Neuron (in vitro differentiated cells): ENCODE data around the gene SEC24D.

Source experiments
- H2AFZ ChIP-seq: one replicate; pipeline ENCODE4 v1.6.1; 2013; ENCODE audit warnings: low read depth, mild to moderate bottlenecking, inconsistent platforms, low read length, moderate library complexity
- H3K27me3 ChIP-seq: one replicate; pipeline ENCODE4 v1.6.1; 2013; ENCODE audit warnings: low read length; ENCODE audit not compliant: insufficient read depth
- H3K36me3 ChIP-seq: one replicate; pipeline ENCODE4 v1.6.1; 2013; ENCODE audit warnings: low read length; ENCODE audit not compliant: insufficient read depth
- H3K4me1 ChIP-seq: one replicate; pipeline ENCODE4 v1.6.1; 2013; ENCODE audit warnings: low read length; ENCODE audit not compliant: insufficient read depth
- H3K4me3 ChIP-seq: 2 replicates; pipeline ENCODE4 v1.5.1; 2013; ENCODE audit warnings: mild to moderate bottlenecking, low read length, moderate library complexity
- H3K9me3 ChIP-seq: one replicate; pipeline ENCODE4 v1.6.1; 2013; ENCODE audit warnings: low read length

Gene SEC24D

DNA sequence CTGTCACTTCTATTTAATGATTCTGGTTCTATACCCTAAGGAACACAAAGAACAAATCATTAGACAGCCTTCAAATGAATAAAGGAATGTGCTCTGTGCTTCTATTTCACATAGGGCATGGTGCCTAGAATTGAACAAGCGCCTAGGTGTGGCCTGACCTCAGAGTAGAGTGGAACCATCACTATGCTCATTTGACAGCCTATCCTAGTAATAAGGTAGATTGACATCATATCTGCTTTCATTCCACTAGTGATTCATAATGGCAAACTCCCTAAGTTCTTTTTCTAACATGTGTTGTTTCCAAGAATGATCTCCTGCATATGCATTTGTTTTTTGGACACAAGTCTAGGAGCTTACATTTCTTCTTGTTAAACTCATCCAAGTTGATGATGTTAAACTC, 114.2 kb downstream of the SEC24D start:
- H2AFZ ChIP-seq = no peak overlapping the region
- no peak overlapping the region for H3K4me3 ChIP-seq
- no peaks in the 10 kb centered on the region for H3K9me3 ChIP-seq
- H3K4me1 ChIP-seq = peaks cover 2% of the 10 kb centered on the region
- H3K27me3 ChIP-seq = no peaks in the 10 kb centered on the region
- no peaks in the 10 kb centered on the region for H3K36me3 ChIP-seq

DNA sequence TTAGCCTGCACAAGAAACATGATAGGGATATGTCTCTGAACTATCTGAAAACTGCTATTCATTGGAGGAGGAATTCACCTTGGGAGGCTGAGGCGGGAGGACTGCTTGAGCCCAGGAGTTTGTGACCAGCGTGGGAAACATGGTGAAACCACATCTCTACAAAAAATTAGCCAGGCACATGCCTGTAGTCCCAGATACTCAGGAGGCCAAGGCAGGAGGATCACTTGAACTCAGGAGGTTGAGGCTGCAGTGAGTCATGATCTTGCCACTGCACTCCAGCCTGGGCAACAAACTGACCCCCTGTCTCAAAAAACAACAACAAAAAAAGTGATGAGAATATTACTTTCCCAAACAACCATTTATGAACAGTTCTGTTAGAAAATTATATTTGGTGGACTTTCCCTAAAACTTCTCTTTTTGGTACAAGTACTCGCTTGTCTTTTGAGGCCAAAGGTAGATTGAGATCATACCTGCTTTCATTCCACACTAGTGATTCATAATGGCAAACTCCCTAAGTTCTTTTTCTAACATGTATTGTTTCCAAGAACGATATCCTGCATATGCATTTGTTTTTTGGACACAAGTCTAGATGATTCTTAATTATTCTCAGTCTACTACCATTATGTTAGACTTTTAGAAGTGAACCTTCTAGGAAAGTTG, 117.3 kb downstream of the SEC24D start:
- Histone ChIP-seq H3K9me3 (no peaks in the 10 kb centered on the region), H2AFZ (no peak overlapping the region), H3K4me1 (peaks cover 2% of the 10 kb centered on the region), H3K4me3 (no peak overlapping the region), H3K27me3 (no peaks in the 10 kb centered on the region), H3K36me3 (peaks cover 3% of the 10 kb centered on the region)

- H3K36me3 ChIP-seq = peaks cover 15% of the 10 kb centered on the region
- H2AFZ ChIP-seq = no peak overlapping the region
- H3K4me3 ChIP-seq = no peak overlapping the region
- no peaks in the 10 kb centered on the region for H3K9me3 ChIP-seq
- H3K4me1 ChIP-seq = no peaks in the 10 kb centered on the region
- no peaks in the 10 kb centered on the region for H3K27me3 ChIP-seq
These were observed 119.6 kb downstream of the SEC24D start for GRCh38 chr4:118716304-118716703.

DNA sequence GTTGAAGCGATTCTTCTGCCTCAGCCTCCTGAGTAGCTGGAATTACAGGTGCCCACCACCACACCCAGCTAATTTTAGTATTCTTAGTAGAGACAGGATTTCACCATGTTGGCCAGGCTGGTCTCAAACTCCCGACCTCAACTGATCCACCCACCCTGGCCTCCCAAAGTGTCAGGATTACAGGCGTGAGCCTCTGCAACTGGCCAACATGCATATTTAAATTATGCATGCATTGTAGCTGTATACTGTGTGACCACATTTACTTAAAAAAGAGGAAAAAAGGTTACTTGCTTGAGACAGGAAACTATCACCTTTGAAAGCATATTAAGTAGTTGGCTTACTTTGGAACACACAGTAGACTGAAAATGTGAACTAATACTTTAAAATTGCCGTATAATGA, 121.2 kb downstream of the SEC24D start:
- no peaks in the 10 kb centered on the region for H3K4me1 ChIP-seq
- no peaks in the 10 kb centered on the region for H3K27me3 ChIP-seq
- H3K4me3 ChIP-seq = no peak overlapping the region
- no peak overlapping the region for H2AFZ ChIP-seq
- H3K36me3 ChIP-seq = peaks cover 31% of the 10 kb centered on the region
- H3K9me3 ChIP-seq = no peaks in the 10 kb centered on the region

- Histone ChIP-seq H3K27me3 (no peaks in the 10 kb centered on the region), H3K4me3 (no peak overlapping the region), H3K9me3 (no peaks in the 10 kb centered on the region), H2AFZ (no peak overlapping the region), H3K36me3 (peaks cover 47% of the 10 kb centered on the region), H3K4me1 (no peaks in the 10 kb centered on the region)
These were observed 123.1 kb downstream of the SEC24D start for GRCh38 chr4:118712872-118713271.

DNA sequence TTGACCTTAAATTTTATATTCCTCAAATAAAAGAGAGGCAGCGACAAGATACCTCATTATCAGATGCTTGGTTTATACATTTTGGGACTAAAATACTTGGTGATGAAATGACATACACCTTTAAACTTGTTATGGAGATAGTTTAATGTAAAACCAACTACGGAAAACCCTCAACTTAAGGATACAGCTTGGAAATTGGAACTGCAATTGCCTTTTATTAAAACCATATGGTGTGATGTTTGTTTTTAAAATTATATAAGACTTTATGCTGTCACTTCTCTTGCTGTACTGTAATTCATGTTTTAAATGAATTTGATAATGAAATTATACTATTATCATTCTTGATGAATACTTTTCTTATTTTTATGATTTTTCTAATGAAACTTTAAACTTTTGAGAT, 124.9 kb downstream of the SEC24D start:
- Histone ChIP-seq H3K9me3 (no peaks in the 10 kb centered on the region), H3K36me3 (peaks cover 56% of the 10 kb centered on the region), H2AFZ (no peak overlapping the region), H3K4me1 (no peaks in the 10 kb centered on the region), H3K27me3 (no peaks in the 10 kb centered on the region), H3K4me3 (no peak overlapping the region)

DNA sequence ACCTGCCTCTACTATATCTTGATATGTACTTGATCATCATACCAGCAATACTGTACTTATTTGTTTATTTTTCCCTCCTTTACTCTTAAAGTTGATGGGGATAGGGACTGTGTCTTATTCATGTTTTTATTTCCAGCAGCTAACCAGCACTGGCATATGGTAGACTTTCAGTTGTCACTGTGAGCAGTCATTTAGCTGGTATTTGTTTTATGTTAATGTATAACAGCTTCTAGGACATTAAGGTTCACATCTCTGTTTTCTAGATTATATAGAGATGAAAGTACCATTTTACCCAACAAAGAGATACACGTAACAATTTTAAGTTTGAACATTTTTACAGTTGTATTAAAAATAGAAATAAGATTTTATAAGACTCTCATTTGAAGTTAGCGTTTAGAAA, 132.8 kb downstream of the SEC24D start:
- Histone ChIP-seq H3K4me1 (no peaks in the 10 kb centered on the region), H3K27me3 (no peaks in the 10 kb centered on the region), H3K4me3 (no peak overlapping the region), H3K9me3 (no peaks in the 10 kb centered on the region), H2AFZ (no peak overlapping the region), H3K36me3 (peaks cover 78% of the 10 kb centered on the region)

GRCh38 chr4:118684873-118685811, 150.8 kb downstream of the SEC24D start, which contains the start of gene METTL14:
Gene METTL14 (plus strand): TSS chr4:118685392. CDS start chr4:118685535, 143 bp downstream.
- H3K4me1 ChIP-seq = peaks cover 14% of the 10 kb centered on the region
- no peaks in the 10 kb centered on the region for H3K27me3 ChIP-seq
- H2AFZ ChIP-seq = peak within 1 kb of the TSS; percentile 83
- H3K4me3 ChIP-seq = peak within 1 kb of the TSS; percentile 87
- no peaks in the 10 kb centered on the region for H3K9me3 ChIP-seq
- peaks cover 19% of the 10 kb centered on the region for H3K36me3 ChIP-seq

DNA sequence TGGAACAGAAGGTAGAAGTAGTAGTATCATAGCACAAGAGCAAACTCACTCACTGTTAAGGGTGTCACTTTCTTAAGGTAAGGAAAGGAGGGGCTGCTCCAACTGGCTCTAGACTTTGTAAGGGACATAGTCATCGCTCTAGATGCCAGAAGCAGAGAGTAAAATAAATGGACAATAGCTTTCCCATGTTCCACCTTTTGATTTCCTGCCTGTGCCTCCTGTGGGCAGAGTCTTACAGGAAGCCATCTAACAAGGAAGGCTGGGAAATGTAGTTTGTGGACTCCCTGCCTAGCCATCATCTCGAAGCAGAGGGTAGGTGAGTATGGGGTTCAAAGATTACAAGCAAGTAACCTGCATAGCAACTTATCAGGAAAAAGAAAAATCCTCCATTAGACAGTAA, 152.4 kb downstream of the SEC24D start:
- H3K9me3 ChIP-seq = no peaks in the 10 kb centered on the region
- no peaks in the 10 kb centered on the region for H3K27me3 ChIP-seq
- peak overlapping the region; percentile 23 for H3K4me3 ChIP-seq
- H3K36me3 ChIP-seq = peaks cover 8% of the 10 kb centered on the region
- peak overlapping the region; percentile 82 for H2AFZ ChIP-seq
- H3K4me1 ChIP-seq = peaks cover 14% of the 10 kb centered on the region

GRCh38 chr4:118682928-118683327, 153.0 kb downstream of the SEC24D start:
- Histone ChIP-seq H3K4me3 (no peak overlapping the region), H2AFZ (peak overlapping the region; percentile 82), H3K36me3 (peaks cover 4% of the 10 kb centered on the region), H3K9me3 (no peaks in the 10 kb centered on the region), H3K27me3 (no peaks in the 10 kb centered on the region), H3K4me1 (peaks cover 14% of the 10 kb centered on the region)

- Histone ChIP-seq H3K9me3 (no peaks in the 10 kb centered on the region), H3K27me3 (no peaks in the 10 kb centered on the region), H2AFZ (no peak overlapping the region), H3K36me3 (no peaks in the 10 kb centered on the region), H3K4me1 (no peaks in the 10 kb centered on the region), H3K4me3 (no peak overlapping the region)
These were observed 155.1 kb downstream of the SEC24D start for GRCh38 chr4:118680808-118681207.

- Histone ChIP-seq H3K4me3 (no peak overlapping the region), H2AFZ (no peak overlapping the region), H3K27me3 (no peaks in the 10 kb centered on the region), H3K36me3 (no peaks in the 10 kb centered on the region), H3K4me1 (no peaks in the 10 kb centered on the region), H3K9me3 (no peaks in the 10 kb centered on the region)
These were observed 159.8 kb downstream of the SEC24D start for GRCh38 chr4:118676128-118676527.
